Measurements from ENCODE around the gene HTATIP2.

DNA sequence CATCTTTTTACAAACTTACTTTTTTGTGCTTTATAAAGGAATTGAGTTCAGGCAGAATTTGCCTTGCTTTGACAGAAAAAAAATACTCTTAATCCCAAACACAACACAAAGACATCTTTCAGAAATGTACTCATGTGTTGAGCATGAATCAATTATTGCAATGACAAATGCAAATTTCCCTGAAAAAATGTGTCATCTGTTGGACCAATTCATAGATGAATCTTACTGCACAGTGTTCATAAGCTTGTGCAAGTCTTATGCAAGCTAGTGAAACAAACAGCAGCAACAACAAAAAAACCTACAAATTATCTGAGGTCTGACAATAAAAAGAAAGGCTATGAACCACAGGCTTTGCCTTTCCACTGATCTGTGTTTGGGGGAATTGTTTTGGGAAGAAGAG, 42.3 kb upstream of the HTATIP2 start:
- TF ChIP-seq, protein P1, sequence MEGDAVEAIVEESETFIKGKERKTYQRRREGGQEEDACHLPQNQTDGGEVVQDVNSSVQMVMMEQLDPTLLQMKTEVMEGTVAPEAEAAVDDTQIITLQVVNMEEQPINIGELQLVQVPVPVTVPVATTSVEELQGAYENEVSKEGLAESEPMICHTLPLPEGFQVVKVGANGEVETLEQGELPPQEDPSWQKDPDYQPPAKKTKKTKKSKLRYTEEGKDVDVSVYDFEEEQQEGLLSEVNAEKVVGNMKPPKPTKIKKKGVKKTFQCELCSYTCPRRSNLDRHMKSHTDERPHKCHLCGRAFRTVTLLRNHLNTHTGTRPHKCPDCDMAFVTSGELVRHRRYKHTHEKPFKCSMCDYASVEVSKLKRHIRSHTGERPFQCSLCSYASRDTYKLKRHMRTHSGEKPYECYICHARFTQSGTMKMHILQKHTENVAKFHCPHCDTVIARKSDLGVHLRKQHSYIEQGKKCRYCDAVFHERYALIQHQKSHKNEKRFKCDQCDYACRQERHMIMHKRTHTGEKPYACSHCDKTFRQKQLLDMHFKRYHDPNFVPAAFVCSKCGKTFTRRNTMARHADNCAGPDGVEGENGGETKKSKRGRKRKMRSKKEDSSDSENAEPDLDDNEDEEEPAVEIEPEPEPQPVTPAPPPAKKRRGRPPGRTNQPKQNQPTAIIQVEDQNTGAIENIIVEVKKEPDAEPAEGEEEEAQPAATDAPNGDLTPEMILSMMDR (IDR thresholded peaks at IDR 0.05 in 2 of 3, conservative IDR thresholded peaks at IDR 0.05 in 1 of 3; ENCODE audit: insufficient read depth in 2 of 3, low read depth in 1 of 3, low read length in 3 of 3) = no peak
- TF ChIP-seq CHD4 (IDR thresholded peaks at IDR 0.05; ENCODE audit: insufficient read depth, insufficient replicate concordance, low read depth, low read length, poor library complexity, severe bottlenecking) (no peak), UBTF (IDR thresholded peaks at IDR 0.05; ENCODE audit: borderline replicate concordance in 1 of 2, low read depth in 2 of 2, low read length in 2 of 2) (no peak), TRIM28 (IDR thresholded peaks at IDR 0.05) (no peak), POLR2AphosphoS5 (IDR thresholded peaks at IDR 0.05; ENCODE audit: control insufficient read depth, insufficient read depth, low read depth, low read length) (no peak), PTBP1 (IDR thresholded peaks at IDR 0.05; ENCODE audit: low read depth, low read length) (no peak), ESRRA (IDR thresholded peaks at IDR 0.05; ENCODE audit: borderline replicate concordance, low read depth) (no peak), HCFC1 (IDR thresholded peaks at IDR 0.05; ENCODE audit: low read depth, low read length) (no peak), ELF1 (tag; IDR thresholded peaks at IDR 0.05) (no peak), FOS (IDR thresholded peaks at IDR 0.05; ENCODE audit: extremely low read depth, insufficient read length) (no peak), ZNF76 (CRISPR knock-in tag; IDR thresholded peaks at IDR 0.05; ENCODE audit: borderline replicate concordance) (no peak)
- TF ChIP-seq, protein P2, sequence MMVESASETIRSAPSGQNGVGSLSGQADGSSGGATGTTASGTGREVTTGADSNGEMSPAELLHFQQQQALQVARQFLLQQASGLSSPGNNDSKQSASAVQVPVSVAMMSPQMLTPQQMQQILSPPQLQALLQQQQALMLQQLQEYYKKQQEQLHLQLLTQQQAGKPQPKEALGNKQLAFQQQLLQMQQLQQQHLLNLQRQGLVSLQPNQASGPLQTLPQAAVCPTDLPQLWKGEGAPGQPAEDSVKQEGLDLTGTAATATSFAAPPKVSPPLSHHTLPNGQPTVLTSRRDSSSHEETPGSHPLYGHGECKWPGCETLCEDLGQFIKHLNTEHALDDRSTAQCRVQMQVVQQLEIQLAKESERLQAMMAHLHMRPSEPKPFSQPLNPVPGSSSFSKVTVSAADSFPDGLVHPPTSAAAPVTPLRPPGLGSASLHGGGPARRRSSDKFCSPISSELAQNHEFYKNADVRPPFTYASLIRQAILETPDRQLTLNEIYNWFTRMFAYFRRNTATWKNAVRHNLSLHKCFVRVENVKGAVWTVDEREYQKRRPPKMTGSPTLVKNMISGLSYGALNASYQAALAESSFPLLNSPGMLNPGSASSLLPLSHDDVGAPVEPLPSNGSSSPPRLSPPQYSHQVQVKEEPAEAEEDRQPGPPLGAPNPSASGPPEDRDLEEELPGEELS (CRISPR knock-in tag; IDR thresholded peaks at IDR 0.05; ENCODE audit: borderline replicate concordance) = no peak

Measured in K562 (cell line).